K562 (cell line): ENCODE measurements around the gene LVRN. TPM values are rescaled to one million over a fixed set of nuclear protein-coding genes. Genes with fewer than 3 reads are reported as not detected.

Experiments used
- ATAC-seq: fragments of 200-7000 bp; cut with Tn5 transposase; 3 replicates; pipeline ENCODE4 v1.9.1; 2020; ENCODE audit warnings: moderate library complexity
- BruUV-seq: library from RNA; stranded (reverse); fragments of 400-500 nt; replicated peaks from 2 replicates; lab custom pipeline; 2021; lab: Mats Ljungman, UMichigan
- CTCF ChIA-PET: fragments of 300-600 bp; formaldehyde crosslinking; extraction: SDS; loops from one replicate; lab custom pipeline; 2021; ENCODE audit warnings: low intra/inter-chr PET ratio; lab: Yijun Ruan, JAX
- POLR2A ChIA-PET: fragments of 300-600, 350-650 bp; sonication (Branson Sonifier 250); formaldehyde crosslinking; extraction: SDS; loops from one replicate; lab custom pipeline; 2021; ENCODE audit warnings: antibody characterized with exemption, inconsistent platforms; lab: Yijun Ruan, JAX
- DNase-seq, 4 experiments: peaks; one replicate each; pipeline versions ENCODE4 v3.0.0 to v3.0.0-alpha.2; 2011 to 2018; ENCODE audit warnings: low spot score in 3 of 4, mixed read lengths in 3 of 4; ENCODE audit errors: extremely low read depth in 1 of 4
- FAIRE-seq: peaks from 2 replicates; lab custom pipeline; 2011; peaks lifted over from hg19 to GRCh38; lab: Jason Lieb, UNC
- H2AFZ ChIP-seq: 2 replicates; pipeline ENCODE4 v1.6.0; 2011; ENCODE audit warnings: low read depth, low read length, control low read depth, inconsistent platforms
- H3K27ac ChIP-seq: fragments of 200-600 bp; 3 replicates; pipeline ENCODE4 v1.8.0; 2011; ENCODE audit warnings: low read depth, mild to moderate bottlenecking, control low read depth, inconsistent platforms, low read length, moderate library complexity, mixed read lengths; ENCODE audit errors: extremely low read depth
- H3K27me3 ChIP-seq, 2 experiments: fragments of 300-600 bp in 1 of 2; 2 replicates in 1 of 2; 3 replicates in 1 of 2; pipeline versions ENCODE4 v1.6.0 to v1.8.0; 2011; ENCODE audit warnings: inconsistent platforms in 2 of 2, low read length in 2 of 2, mild to moderate bottlenecking in 1 of 2, mixed read lengths in 1 of 2, moderate library complexity in 1 of 2; ENCODE audit not compliant: control insufficient read depth in 2 of 2, insufficient read depth in 2 of 2
- H3K36me3 ChIP-seq: fragments of 300-600 bp; 3 replicates; pipeline ENCODE4 v1.8.0; 2011; ENCODE audit warnings: mild to moderate bottlenecking, low read length, inconsistent platforms; ENCODE audit not compliant: control insufficient read depth, insufficient read depth
- H3K4me1 ChIP-seq, 2 experiments: fragments of 200-600 bp in 1 of 2; replicated peaks in 1 of 2; 2 replicates in 1 of 2; 3 replicates in 1 of 2; pipeline versions ENCODE4 v1.5.1 to v1.8.0; 2011; ENCODE audit warnings: inconsistent platforms in 2 of 2, low read length in 2 of 2, mild to moderate bottlenecking in 1 of 2, mixed read lengths in 1 of 2, moderate library complexity in 1 of 2; ENCODE audit not compliant: control insufficient read depth in 2 of 2, insufficient read depth in 2 of 2
- H3K4me2 ChIP-seq: 2 replicates; pipeline ENCODE4 v1.6.1; 2011; ENCODE audit warnings: low read length, control low read depth, inconsistent platforms, mixed read lengths; ENCODE audit not compliant: insufficient read depth
- H3K4me3 ChIP-seq: fragments of 200-600 bp; sonication (generic), shearing (Covaris generic); 2 replicates; pipeline ENCODE4 v1.5.1; 2016; ENCODE audit warnings: control low read depth, inconsistent platforms
- H3K79me2 ChIP-seq: fragments of 200-600 bp; 3 replicates; pipeline ENCODE4 v1.8.0; 2011; ENCODE audit warnings: low read length, inconsistent platforms; ENCODE audit not compliant: control insufficient read depth, insufficient read depth
- H3K9ac ChIP-seq, 2 experiments: 2 replicates each; pipeline versions ENCODE4 v1.6.0 to v1.6.1; 2011; ENCODE audit warnings: low read depth in 2 of 2, low read length in 2 of 2, control low read depth in 1 of 2, inconsistent platforms in 1 of 2, mild to moderate bottlenecking in 1 of 2, mixed read lengths in 1 of 2; ENCODE audit not compliant: insufficient read depth in 1 of 2
- H3K9me1 ChIP-seq: one replicate; pipeline ENCODE4 v1.6.0; 2011; ENCODE audit warnings: inconsistent platforms, mild to moderate bottlenecking, low read length, moderate library complexity; ENCODE audit not compliant: control insufficient read depth, insufficient read depth
- H3K9me3 ChIP-seq: replicated peaks from 2 replicates; pipeline ENCODE4 v1.5.1; 2011; ENCODE audit warnings: low read depth, low read length, inconsistent platforms; ENCODE audit not compliant: control insufficient read depth, insufficient read depth
- H4K20me1 ChIP-seq: replicated peaks from 2 replicates; pipeline ENCODE4 v1.6.1; 2011; ENCODE audit warnings: low read length, inconsistent platforms, mixed read lengths; ENCODE audit not compliant: control insufficient read depth, insufficient read depth
- CTBP1 ChIP-seq: fragments of 450-650 bp; IDR thresholded peaks from 2 replicates; pipeline ENCODE4 v1.6.1; 2016; ENCODE audit warnings: borderline replicate concordance
- ETV1 ChIP-seq: fragments of 450-650 bp; conservative IDR thresholded peaks from 2 replicates; pipeline ENCODE4 v1.6.1; 2016; ENCODE audit warnings: missing genetic modification characterization, control low read depth, low read depth, missing compliant biosample characterization
- EWSR1 ChIP-seq: fragments of 450-650 bp; IDR thresholded peaks from 2 replicates; pipeline ENCODE4 v1.6.1; 2018; ENCODE audit warnings: borderline replicate concordance, mild to moderate bottlenecking, low read depth, moderate library complexity; ENCODE audit not compliant: partially characterized antibody
- FOXA3 ChIP-seq, 2 experiments: fragments of 450-650 bp in 1 of 2; sonication (generic) in 1 of 2; formaldehyde crosslinking; IDR thresholded peaks in 1 of 2; conservative IDR thresholded peaks in 1 of 2; 2 replicates each; pipeline versions ENCODE4 v1.4.0 to v1.8.0; 2020 to 2022; ENCODE audit warnings: mild to moderate bottlenecking in 2 of 2, missing genetic modification reagents in 1 of 2
- HNRNPK ChIP-seq: fragments of 200-400 bp; formaldehyde crosslinking; IDR thresholded peaks from one replicate; pipeline ENCODE4 v1.6.1; 2018; ENCODE audit warnings: mild to moderate bottlenecking, low read depth, low read length; ENCODE audit not compliant: poor library complexity, severe bottlenecking
- KLF13 ChIP-seq: fragments of 450-650 bp; IDR thresholded peaks from 2 replicates; pipeline ENCODE4 v1.6.1; 2016; ENCODE audit warnings: missing genetic modification characterization, low read depth, mild to moderate bottlenecking, missing compliant biosample characterization, moderate library complexity, borderline replicate concordance
- MEF2D ChIP-seq: conservative IDR thresholded peaks from 2 replicates; pipeline ENCODE4 v1.6.1; 2016; ENCODE audit warnings: low read depth, missing genetic modification characterization, missing compliant biosample characterization
- NFRKB ChIP-seq: fragments of 450-650 bp; IDR thresholded peaks from 2 replicates; pipeline ENCODE4 v1.6.1; 2016; ENCODE audit warnings: low read depth
- NFXL1 ChIP-seq: fragments of 450-650 bp; formaldehyde crosslinking; IDR thresholded peaks from 2 replicates; pipeline ENCODE4 v1.4.0; 2021; ENCODE audit warnings: mild to moderate bottlenecking
- NFYB ChIP-seq: IDR thresholded peaks from 2 replicates; pipeline ENCODE4 v1.6.1; 2011; ENCODE audit warnings: mild to moderate bottlenecking, moderate library complexity; ENCODE audit not compliant: insufficient read length; ENCODE audit errors: extremely low read depth
- PCBP1 ChIP-seq: fragments of 200-400 bp; formaldehyde crosslinking; IDR thresholded peaks from 2 replicates; pipeline ENCODE4 v1.6.1; 2018; ENCODE audit warnings: mild to moderate bottlenecking, low read depth, low read length; ENCODE audit not compliant: poor library complexity, severe bottlenecking
- POU5F1 ChIP-seq: fragments of 150-350 bp; IDR thresholded peaks from 2 replicates; pipeline ENCODE4 v1.6.1; 2014; ENCODE audit warnings: borderline replicate concordance, low read length, low read depth, mild to moderate bottlenecking; ENCODE audit not compliant: partially characterized antibody
- TCF7 ChIP-seq: sonication (generic); IDR thresholded peaks from 2 replicates; pipeline ENCODE4 v1.6.1; 2016; ENCODE audit warnings: antibody characterized with exemption, borderline replicate concordance
- XRCC4 ChIP-seq: IDR thresholded peaks from one replicate; pipeline ENCODE4 v1.6.1; 2011; ENCODE audit not compliant: insufficient read depth, insufficient read length; ENCODE audit errors: extremely low read depth
- ZBED1 ChIP-seq: IDR thresholded peaks from 2 replicates; pipeline ENCODE4 v1.6.1; 2014
- ZNF3 ChIP-seq: fragments of 250-450 bp; sonication (Bioruptor Pico); IDR thresholded peaks from 2 replicates; pipeline ENCODE4 v1.5.0; 2021; ENCODE audit warnings: mild to moderate bottlenecking, moderate library complexity
- ZNF76 ChIP-seq: fragments of 250-450 bp; sonication (Bioruptor Pico); IDR thresholded peaks from 2 replicates; pipeline ENCODE4 v1.4.0; 2020; ENCODE audit warnings: mild to moderate bottlenecking, moderate library complexity, borderline replicate concordance
- WGBS: fragments of 100-300 bp; shearing (Covaris generic); methylation state at CpG from one replicate; pipeline ENCODE4 v1.1.6; 2016; ENCODE audit warnings: low coverage, mixed read lengths; ENCODE audit not compliant: insufficient coverage; ENCODE audit errors: missing lambda C conversion rate; 5-methylcytosine and 5-hydroxymethylcytosine counted together
- in situ Hi-C: fragments of 300-500 bp; cut with MboI; formaldehyde crosslinking; loops from 4 replicates; pipeline ENCODE4 v1.15.0; 2018; ENCODE audit warnings: inconsistent platforms, mixed read lengths
- intact Hi-C: fragments of 100-400 bp; cut with micrococcal nuclease; formaldehyde crosslinking; loops from 2 replicates; pipeline ENCODE4 v1.14.2; 2022
- polyA plus RNA-seq, 8 experiments: library from polyadenylated mRNA; depleted of rRNA in 4 of 8; stranded (reverse) in 5 of 8; unstranded in 3 of 8; fragments of >200 nt; fragmentation: Nextera tagmentation in 2 of 8; fragmentation: Illumina TruSeq in 1 of 8; extraction: Ambion mirVana in 2 of 8; extraction: Trizol in 1 of 8; gene quantifications; 2 replicates each; pipeline versions ENCODE4 v1.2.1 to v1.2.3, GENCODE V29; 2011 to 2014; ENCODE audit warnings: inconsistent platforms in 1 of 8, missing spikeins in 1 of 8
- total RNA-seq, 7 experiments: library from RNA; depleted of rRNA in 6 of 7; stranded (reverse); fragments of >200 nt in 6 of 7; fragmentation: Illumina TruSeq in 2 of 7; extraction: Trizol in 2 of 7; gene quantifications; 2 replicates each; pipeline versions ENCODE4 v1.2.1 to v1.2.3, GENCODE V29; 2011 to 2021; ENCODE audit warnings: low replicate concordance in 1 of 7
- TF ChIP-seq, protein P1 (sequence below): fragments of 450-650 bp; formaldehyde crosslinking; IDR thresholded peaks from 2 replicates; pipeline ENCODE4 v1.4.0; 2020; ENCODE audit warnings: mild to moderate bottlenecking, mixed read lengths

The LVRN gene
- total and polyA plus RNA-seq, 9 of the 15 experiments (the other 6 are each of a cell fraction or from before 2014, with no cell fraction given): 2.6 to 5.3 (median 4.1) TPM

DNA sequence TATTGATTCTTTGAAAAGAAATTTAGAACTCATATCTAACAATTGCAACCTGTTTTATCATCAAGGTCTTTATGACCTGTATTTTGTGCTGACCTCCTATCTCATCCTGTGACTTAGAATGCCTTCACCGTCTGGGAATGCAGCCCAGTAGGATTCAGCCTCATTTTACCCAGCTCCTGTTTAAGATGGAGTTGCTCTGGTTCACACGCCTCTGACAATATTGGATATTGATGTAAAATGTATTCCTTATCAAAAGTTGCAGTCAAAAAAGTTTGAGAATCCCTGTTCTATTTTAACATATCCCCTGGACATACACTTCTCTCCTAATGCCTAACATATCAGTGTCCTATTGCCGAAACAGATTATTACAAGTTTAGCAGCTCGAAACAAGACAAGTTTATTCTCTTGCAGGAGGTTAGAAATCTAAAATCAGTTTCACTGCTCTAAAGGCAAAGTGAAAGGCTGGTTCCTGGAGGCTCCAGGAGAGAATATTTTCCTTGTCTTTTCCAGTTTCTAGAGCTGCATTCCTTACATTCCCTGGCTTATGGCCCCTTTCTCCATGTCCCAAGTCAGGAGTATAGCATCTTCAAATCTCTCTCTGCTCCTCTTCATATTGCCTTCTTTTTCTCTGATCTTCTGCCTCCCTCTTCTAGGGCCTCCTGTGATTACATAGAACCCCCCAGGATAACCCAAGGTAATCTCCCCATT, 31.5 kb upstream of the LVRN start:
- Histone ChIP-seq H3K27me3 (peaks cover 9 to 27% of the 10 kb centered on the region in 2 experiments), H3K9ac (no peak overlapping the region), H3K4me1 (no peaks in the 10 kb centered on the region), H3K4me3 (no peak overlapping the region), H3K4me2 (no peak overlapping the region), H3K9me3 (no peaks in the 10 kb centered on the region; the same call in 1 of the 2 replicates), H3K27ac (no peak overlapping the region), H3K36me3 (no peaks in the 10 kb centered on the region), H3K9me1 (no peaks in the 10 kb centered on the region), H3K79me2 (no peaks in the 10 kb centered on the region), H4K20me1 (no peaks in the 10 kb centered on the region), H2AFZ (no peak overlapping the region)
- in situ Hi-C loops: no loop called here
- no peak for TF ChIP-seq ZNF3 (CRISPR knock-in tag)
- no peak for TF ChIP-seq NFXL1 (CRISPR knock-in tag)
- no peak for TF ChIP-seq ETV1 (tag)
- no peak for TF ChIP-seq PCBP1
- no peak for TF ChIP-seq KLF13
- TF ChIP-seq MEF2D (tag): no peak
- TF ChIP-seq TCF7: no peak
- TF ChIP-seq, protein P1, sequence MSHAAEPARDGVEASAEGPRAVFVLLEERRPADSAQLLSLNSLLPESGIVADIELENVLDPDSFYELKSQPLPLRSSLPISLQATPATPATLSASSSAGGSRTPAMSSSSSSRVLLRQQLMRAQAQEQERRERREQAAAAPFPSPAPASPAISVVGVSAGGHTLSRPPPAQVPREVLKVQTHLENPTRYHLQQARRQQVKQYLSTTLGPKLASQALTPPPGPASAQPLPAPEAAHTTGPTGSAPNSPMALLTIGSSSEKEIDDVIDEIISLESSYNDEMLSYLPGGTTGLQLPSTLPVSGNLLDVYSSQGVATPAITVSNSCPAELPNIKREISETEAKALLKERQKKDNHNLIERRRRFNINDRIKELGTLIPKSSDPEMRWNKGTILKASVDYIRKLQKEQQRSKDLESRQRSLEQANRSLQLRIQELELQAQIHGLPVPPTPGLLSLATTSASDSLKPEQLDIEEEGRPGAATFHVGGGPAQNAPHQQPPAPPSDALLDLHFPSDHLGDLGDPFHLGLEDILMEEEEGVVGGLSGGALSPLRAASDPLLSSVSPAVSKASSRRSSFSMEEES: no peak
- TF ChIP-seq HNRNPK: no peak
- no peak for TF ChIP-seq XRCC4
- TF ChIP-seq EWSR1: no peak
- TF ChIP-seq CTBP1: no peak
- no peak for TF ChIP-seq ZBED1
- no peak for TF ChIP-seq FOXA3 (CRISPR knock-in tag; conservative IDR thresholded peaks at IDR 0.05 in 1 of 2, IDR thresholded peaks at IDR 0.05 in 1 of 2)
- TF ChIP-seq ZNF76: no peak
- TF ChIP-seq NFYB: no peak
- no peak for TF ChIP-seq NFRKB
- TF ChIP-seq POU5F1: no peak
- POLR2A ChIA-PET: interaction anchor here (1.1 kb wide), 1 partner anchor 14 kb away, joined by 3 read pairs; no protein-coding TSS in a partner anchor
- FAIRE-seq (no peak), DNase-seq (no peak), ATAC-seq (no peak)
- no TSS peak for BruUV-seq
- CTCF ChIA-PET: no interaction called here
- intact Hi-C loops: no loop called here
- 8% methylated on average over 4 of the region's 4 CpGs for WGBS
